ENCODE data around the gene RBBP8NL.
"Not testable (repeated sequence)": the region's sequence is repeated elsewhere in the genome, so short reads cannot be mapped to it uniquely, and the experiment has no call there.

Gene RBBP8NL

GRCh38 chr20:62376112-62377063 lies 51.0 kb downstream of the RBBP8NL start:
- H3K4me1 ChIP-seq (ENCODE audit: insufficient read depth, low read length, poor library complexity, severe bottlenecking) = no peaks in the 10 kb centered on the region
- H3K9ac ChIP-seq (ENCODE audit: low read depth, low read length, poor library complexity, severe bottlenecking) = no peak overlapping the region
- no peaks in the 10 kb centered on the region for H3K36me3 ChIP-seq (ENCODE audit: insufficient read depth, low read length)
- no peaks in the 10 kb centered on the region for H3K27me3 ChIP-seq (ENCODE audit: insufficient read depth, low read length, poor library complexity, severe bottlenecking)
- no peak overlapping the region for H3K4me2 ChIP-seq (ENCODE audit: low read depth, low read length, poor library complexity, severe bottlenecking)
- no peaks in the 10 kb centered on the region for H3K9me3 ChIP-seq (ENCODE audit: insufficient read depth, low read depth, low read length)
- H3K9me2 ChIP-seq (replicated peaks; ENCODE audit: low read depth, low read length) = no peaks in the 10 kb centered on the region
- H3F3A ChIP-seq (ENCODE audit: low read depth) = no peaks in the 10 kb centered on the region
- no peak for TF ChIP-seq CTCF (conservative IDR thresholded peaks at IDR 0.05; ENCODE audit: low read length)
- no peak for TF ChIP-seq EZH2phosphoT487 (IDR thresholded peaks at IDR 0.05; ENCODE audit: borderline replicate concordance)
- H4K20me1 ChIP-seq (ENCODE audit: insufficient read depth, low read length, poor library complexity, severe bottlenecking) = no peaks in the 10 kb centered on the region
- no peak overlapping the region for H2AFZ ChIP-seq (ENCODE audit: low read length)
- no peak overlapping the region for H3K4me3 ChIP-seq (ENCODE audit: low read length, poor library complexity, severe bottlenecking)
- H3K79me2 ChIP-seq (ENCODE audit: insufficient read depth, low read length) = no peaks in the 10 kb centered on the region

- TF ChIP-seq CTCF (conservative IDR thresholded peaks at IDR 0.05; ENCODE audit: low read length) (no peak), EZH2phosphoT487 (IDR thresholded peaks at IDR 0.05; ENCODE audit: borderline replicate concordance) (no peak)
- H3K4me1 ChIP-seq (ENCODE audit: insufficient read depth, low read length, poor library complexity, severe bottlenecking) = no peaks in the 10 kb centered on the region
Observed at GRCh38 chr20:62374331-62375152, 52.8 kb downstream of the RBBP8NL start.

GRCh38 chr20:62373631-62374179 lies 53.6 kb downstream of the RBBP8NL start:
- H3K27me3 ChIP-seq (ENCODE audit: insufficient read depth, low read length, poor library complexity, severe bottlenecking); H3K79me2 ChIP-seq (ENCODE audit: insufficient read depth, low read length); H3K36me3 ChIP-seq (ENCODE audit: insufficient read depth, low read length); H2AFZ ChIP-seq (ENCODE audit: low read length); H3K9me2 ChIP-seq (replicated peaks; ENCODE audit: low read depth, low read length); H3F3A ChIP-seq (ENCODE audit: low read depth); H3K4me1 ChIP-seq (ENCODE audit: insufficient read depth, low read length, poor library complexity, severe bottlenecking); H3K4me2 ChIP-seq (ENCODE audit: low read depth, low read length, poor library complexity, severe bottlenecking); H3K9ac ChIP-seq (ENCODE audit: low read depth, low read length, poor library complexity, severe bottlenecking); H3K9me3 ChIP-seq (ENCODE audit: insufficient read depth, low read depth, low read length); H3K4me3 ChIP-seq (ENCODE audit: low read length, poor library complexity, severe bottlenecking); H4K20me1 ChIP-seq (ENCODE audit: insufficient read depth, low read length, poor library complexity, severe bottlenecking): not testable (repeated sequence)

More at GRCh38 chr20:62374331-62375152, 52.8 kb downstream of the RBBP8NL start:
- Histone ChIP-seq H3K9ac (ENCODE audit: low read depth, low read length, poor library complexity, severe bottlenecking) (no peak overlapping the region), H3K9me3 (ENCODE audit: insufficient read depth, low read depth, low read length) (no peaks in the 10 kb centered on the region), H3K4me3 (ENCODE audit: low read length, poor library complexity, severe bottlenecking) (no peak overlapping the region), H4K20me1 (ENCODE audit: insufficient read depth, low read length, poor library complexity, severe bottlenecking) (no peaks in the 10 kb centered on the region), H3K4me2 (ENCODE audit: low read depth, low read length, poor library complexity, severe bottlenecking) (no peak overlapping the region), H2AFZ (ENCODE audit: low read length) (no peak overlapping the region), H3K27me3 (ENCODE audit: insufficient read depth, low read length, poor library complexity, severe bottlenecking) (no peaks in the 10 kb centered on the region), H3K36me3 (ENCODE audit: insufficient read depth, low read length) (no peaks in the 10 kb centered on the region), H3K9me2 (replicated peaks; ENCODE audit: low read depth, low read length) (no peaks in the 10 kb centered on the region), H3K79me2 (ENCODE audit: insufficient read depth, low read length) (no peaks in the 10 kb centered on the region), H3F3A (ENCODE audit: low read depth) (no peaks in the 10 kb centered on the region)
